NCI-H226 (cell line): ENCODE data around the gene ADAMTS3.

Experiments used
- DNase-seq: peaks from one replicate; pipeline ENCODE4 v3.0.0-alpha.2; 2015

ADAMTS3 gene

GRCh38 chr4:72568959-72569718 is at the start of gene ADAMTS3:
TSS of gene ADAMTS3 (minus strand) at chr4:72569221. CDS start at chr4:72568762, 459 bp downstream.
- peak; percentile 88 for DNase-seq

- DNase-seq = no peak
These were observed 44.9 kb upstream of the ADAMTS3 start for GRCh38 chr4:72613959-72614358.

- no peak for DNase-seq
These were observed 37.7 kb upstream of the ADAMTS3 start for GRCh38 chr4:72606751-72607150.

GRCh38 chr4:72604324-72604723 is 35.3 kb upstream of the ADAMTS3 start:
- DNase-seq = no peak

- no peak for DNase-seq
These were observed 33.7 kb upstream of the ADAMTS3 start for GRCh38 chr4:72602396-72603376.

- no peak for DNase-seq
These were observed 22.8 kb upstream of the ADAMTS3 start for GRCh38 chr4:72591547-72592454.

GRCh38 chr4:72587334-72587733 is 18.3 kb upstream of the ADAMTS3 start:
- DNase-seq = no peak

- DNase-seq = no peak
These were observed 13.8 kb upstream of the ADAMTS3 start for GRCh38 chr4:72582853-72583252.

GRCh38 chr4:72577211-72577610 is 8.2 kb upstream of the ADAMTS3 start:
- no peak for DNase-seq

- DNase-seq = no peak
These were observed 2.3 kb upstream of the ADAMTS3 start for GRCh38 chr4:72571337-72571736.

GRCh38 chr4:72569719-72570235 is 756 bp upstream of the ADAMTS3 start:
- DNase-seq = peak; percentile 88

- peak; percentile 91 for DNase-seq
These were observed 973 bp downstream of the ADAMTS3 start for GRCh38 chr4:72567821-72568675.

- no peak for DNase-seq
These were observed 2.0 kb downstream of the ADAMTS3 start for GRCh38 chr4:72567036-72567435.

GRCh38 chr4:72566464-72566972 is 2.5 kb downstream of the ADAMTS3 start:
- no peak for DNase-seq

- no peak for DNase-seq
These were observed 4.2 kb downstream of the ADAMTS3 start for GRCh38 chr4:72564789-72565188.

- peak; percentile 61 for DNase-seq
These were observed 4.8 kb downstream of the ADAMTS3 start for GRCh38 chr4:72564184-72564583.

- DNase-seq = no peak
These were observed 10.4 kb downstream of the ADAMTS3 start for GRCh38 chr4:72558655-72559054.

- no peak for DNase-seq
These were observed 12.0 kb downstream of the ADAMTS3 start for GRCh38 chr4:72557021-72557420.

GRCh38 chr4:72555377-72555831 is 13.6 kb downstream of the ADAMTS3 start:
- no peak for DNase-seq

GRCh38 chr4:72553540-72554337 is 15.3 kb downstream of the ADAMTS3 start:
- peak; percentile 11 for DNase-seq
